Measurements from ENCODE around the gene CR1L. TPM values are rescaled to one million over a fixed set of nuclear protein-coding genes. Genes with fewer than 3 reads are reported as not detected.
A peak's percentile ranks its signal among the peaks of the same experiment; 100 is the strongest.
"Not testable (repeated sequence)": the region's sequence is repeated elsewhere in the genome, so short reads cannot be mapped to it uniquely, and the experiment has no call there.

The CR1L gene
- total and polyA plus RNA-seq, 2 experiments from 2014 or later = 5.8 to 21.4 TPM

DNA sequence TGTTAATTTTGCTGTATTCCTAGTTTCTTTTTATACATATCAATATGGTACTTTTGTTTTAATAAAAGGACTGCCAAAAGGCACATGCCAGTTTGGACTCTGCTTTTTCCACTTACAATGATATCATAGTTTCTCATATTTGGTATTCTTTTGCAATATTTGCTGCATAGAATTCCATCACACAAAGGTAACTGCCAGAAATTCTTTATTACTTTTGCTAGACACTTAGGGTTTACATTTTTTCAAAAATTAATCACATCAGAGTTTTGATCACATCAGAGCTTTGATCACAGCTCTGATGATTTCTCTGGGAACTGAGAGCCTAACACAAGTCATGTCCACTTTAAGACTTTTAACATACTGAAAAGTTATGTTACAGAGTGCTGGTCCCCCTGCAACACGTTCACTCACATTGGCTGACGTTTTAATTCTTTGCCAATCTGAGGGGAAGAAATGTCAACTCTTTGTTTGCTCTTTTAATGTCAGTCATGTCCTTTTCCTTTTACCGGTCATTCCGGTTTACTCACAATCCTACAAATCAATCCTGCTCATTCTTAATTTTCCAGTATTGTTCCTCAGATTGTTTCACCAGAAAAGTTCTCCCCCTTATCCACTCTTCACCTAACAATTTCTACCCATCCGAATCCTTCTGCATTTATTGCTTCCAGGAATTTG, 105.8 kb downstream of the CR1L start (continued):
- TF ChIP-seq, protein P1, sequence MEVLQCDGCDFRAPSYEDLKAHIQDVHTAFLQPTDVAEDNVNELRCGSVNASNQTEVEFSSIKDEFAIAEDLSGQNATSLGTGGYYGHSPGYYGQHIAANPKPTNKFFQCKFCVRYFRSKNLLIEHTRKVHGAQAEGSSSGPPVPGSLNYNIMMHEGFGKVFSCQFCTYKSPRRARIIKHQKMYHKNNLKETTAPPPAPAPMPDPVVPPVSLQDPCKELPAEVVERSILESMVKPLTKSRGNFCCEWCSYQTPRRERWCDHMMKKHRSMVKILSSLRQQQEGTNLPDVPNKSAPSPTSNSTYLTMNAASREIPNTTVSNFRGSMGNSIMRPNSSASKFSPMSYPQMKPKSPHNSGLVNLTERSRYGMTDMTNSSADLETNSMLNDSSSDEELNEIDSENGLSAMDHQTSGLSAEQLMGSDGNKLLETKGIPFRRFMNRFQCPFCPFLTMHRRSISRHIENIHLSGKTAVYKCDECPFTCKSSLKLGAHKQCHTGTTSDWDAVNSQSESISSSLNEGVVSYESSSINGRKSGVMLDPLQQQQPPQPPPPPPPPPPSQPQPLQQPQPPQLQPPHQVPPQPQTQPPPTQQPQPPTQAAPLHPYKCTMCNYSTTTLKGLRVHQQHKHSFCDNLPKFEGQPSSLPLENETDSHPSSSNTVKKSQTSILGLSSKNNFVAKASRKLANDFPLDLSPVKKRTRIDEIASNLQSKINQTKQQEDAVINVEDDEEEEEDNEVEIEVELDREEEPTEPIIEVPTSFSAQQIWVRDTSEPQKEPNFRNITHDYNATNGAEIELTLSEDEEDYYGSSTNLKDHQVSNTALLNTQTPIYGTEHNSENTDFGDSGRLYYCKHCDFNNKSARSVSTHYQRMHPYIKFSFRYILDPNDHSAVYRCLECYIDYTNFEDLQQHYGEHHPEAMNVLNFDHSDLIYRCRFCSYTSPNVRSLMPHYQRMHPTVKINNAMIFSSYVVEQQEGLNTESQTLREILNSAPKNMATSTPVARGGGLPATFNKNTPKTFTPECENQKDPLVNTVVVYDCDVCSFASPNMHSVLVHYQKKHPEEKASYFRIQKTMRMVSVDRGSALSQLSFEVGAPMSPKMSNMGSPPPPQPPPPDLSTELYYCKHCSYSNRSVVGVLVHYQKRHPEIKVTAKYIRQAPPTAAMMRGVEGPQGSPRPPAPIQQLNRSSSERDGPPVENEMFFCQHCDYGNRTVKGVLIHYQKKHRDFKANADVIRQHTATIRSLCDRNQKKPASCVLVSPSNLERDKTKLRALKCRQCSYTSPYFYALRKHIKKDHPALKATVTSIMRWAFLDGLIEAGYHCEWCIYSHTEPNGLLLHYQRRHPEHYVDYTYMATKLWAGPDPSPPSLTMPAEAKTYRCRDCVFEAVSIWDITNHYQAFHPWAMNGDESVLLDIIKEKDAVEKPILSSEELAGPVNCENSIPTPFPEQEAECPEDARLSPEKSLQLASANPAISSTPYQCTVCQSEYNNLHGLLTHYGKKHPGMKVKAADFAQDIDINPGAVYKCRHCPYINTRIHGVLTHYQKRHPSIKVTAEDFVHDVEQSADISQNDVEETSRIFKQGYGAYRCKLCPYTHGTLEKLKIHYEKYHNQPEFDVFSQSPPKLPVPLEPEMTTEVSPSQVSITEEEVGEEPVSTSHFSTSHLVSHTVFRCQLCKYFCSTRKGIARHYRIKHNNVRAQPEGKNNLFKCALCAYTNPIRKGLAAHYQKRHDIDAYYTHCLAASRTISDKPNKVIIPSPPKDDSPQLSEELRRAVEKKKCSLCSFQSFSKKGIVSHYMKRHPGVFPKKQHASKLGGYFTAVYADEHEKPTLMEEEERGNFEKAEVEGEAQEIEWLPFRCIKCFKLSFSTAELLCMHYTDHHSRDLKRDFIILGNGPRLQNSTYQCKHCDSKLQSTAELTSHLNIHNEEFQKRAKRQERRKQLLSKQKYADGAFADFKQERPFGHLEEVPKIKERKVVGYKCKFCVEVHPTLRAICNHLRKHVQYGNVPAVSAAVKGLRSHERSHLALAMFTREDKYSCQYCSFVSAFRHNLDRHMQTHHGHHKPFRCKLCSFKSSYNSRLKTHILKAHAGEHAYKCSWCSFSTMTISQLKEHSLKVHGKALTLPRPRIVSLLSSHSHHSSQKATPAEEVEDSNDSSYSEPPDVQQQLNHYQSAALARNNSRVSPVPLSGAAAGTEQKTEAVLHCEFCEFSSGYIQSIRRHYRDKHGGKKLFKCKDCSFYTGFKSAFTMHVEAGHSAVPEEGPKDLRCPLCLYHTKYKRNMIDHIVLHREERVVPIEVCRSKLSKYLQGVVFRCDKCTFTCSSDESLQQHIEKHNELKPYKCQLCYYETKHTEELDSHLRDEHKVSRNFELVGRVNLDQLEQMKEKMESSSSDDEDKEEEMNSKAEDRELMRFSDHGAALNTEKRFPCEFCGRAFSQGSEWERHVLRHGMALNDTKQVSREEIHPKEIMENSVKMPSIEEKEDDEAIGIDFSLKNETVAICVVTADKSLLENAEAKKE (CRISPR knock-in tag; IDR thresholded peaks at IDR 0.05) = no peak
- TF ChIP-seq STAT1 (IDR thresholded peaks at IDR 0.05; ENCODE audit: unreplicated experiment) = no peak
- TF ChIP-seq POLR2AphosphoS5 (IDR thresholded peaks at IDR 0.05; ENCODE audit: low read depth) = no peak

DNA sequence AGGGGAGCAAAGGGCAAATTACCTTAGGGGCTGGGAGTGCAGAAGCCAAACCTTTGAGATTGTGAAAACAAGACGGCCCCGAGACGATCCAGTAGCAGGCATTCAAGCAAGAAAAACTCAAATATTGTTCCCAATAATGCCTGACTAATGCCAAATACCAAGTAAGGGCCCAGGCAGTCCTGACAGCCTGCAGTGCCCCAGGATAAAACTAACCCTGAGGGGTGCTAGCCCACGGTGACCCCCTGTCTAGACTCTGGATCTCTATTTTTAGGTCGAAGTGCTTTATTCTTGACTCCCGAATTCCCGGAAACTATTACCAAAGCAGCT, 106.5 kb downstream of the CR1L start:
- H4K20me1 ChIP-seq (replicated peaks; ENCODE audit: insufficient read depth) = peaks cover 34% of the 10 kb centered on the region
- not testable (repeated sequence) for H3K9me3 Mint-ChIP-seq; H3F3A ChIP-seq (replicated peaks; ENCODE audit: low read depth); DNase-seq (ENCODE audit: low spot score); H3K9me2 ChIP-seq (ENCODE audit: insufficient read depth); H3K27me3 Mint-ChIP-seq (ENCODE audit: insufficient read depth, low read depth, poor library complexity); H3K36me3 ChIP-seq (ENCODE audit: insufficient read depth); H3K27me3 ChIP-seq (ENCODE audit: insufficient read depth); H3K36me3 Mint-ChIP-seq (ENCODE audit: low read depth)
- ATAC-seq = peak; percentile 8
- H3K4me3 Mint-ChIP-seq = peak overlapping the region; percentile 100
- peak overlapping the region; percentile 83 for H3K4me2 ChIP-seq
- peaks cover 57% of the 10 kb centered on the region for H3K4me1 Mint-ChIP-seq
- H3K4me1 ChIP-seq (ENCODE audit: insufficient read depth) = peaks cover 66% of the 10 kb centered on the region
- peak overlapping the region; percentile 95 for H3K4me3 ChIP-seq
- H2AFZ ChIP-seq = peak overlapping the region; percentile 95
- H3K79me2 ChIP-seq (replicated peaks; ENCODE audit: insufficient read depth) = peaks cover 58% of the 10 kb centered on the region
- H3K27ac ChIP-seq (ENCODE audit: low read depth) = peak overlapping the region; percentile 96
- H3K27ac Mint-ChIP-seq = peak overlapping the region; percentile 97
